Hepatocyte (in vitro differentiated cells): ENCODE data around the gene YIF1B. TPM values are rescaled to one million over a fixed set of nuclear protein-coding genes. Genes with fewer than 3 reads are reported as not detected.
"Not testable (repeated sequence)": the region's sequence is repeated elsewhere in the genome, so short reads cannot be mapped to it uniquely, and the experiment has no call there.

Experiments
- DNase-seq: peaks from one replicate; pipeline ENCODE4 v3.0.0-alpha.2; 2016; ENCODE audit warnings: low spot score
- H2AFZ ChIP-seq: fragments of 200-600 bp; sonication (generic); 2 replicates; pipeline ENCODE4 v1.6.0; 2016; ENCODE audit warnings: antibody characterized with exemption, mild to moderate bottlenecking
- H3K27ac ChIP-seq: fragments of 200-600 bp; sonication (generic); 2 replicates; pipeline ENCODE4 v1.5.1; 2016; ENCODE audit warnings: mild to moderate bottlenecking
- H3K27me3 ChIP-seq: fragments of 200-600 bp; sonication (generic); 2 replicates; pipeline ENCODE4 v1.6.1; 2016
- H3K36me3 ChIP-seq: fragments of 200-600 bp; sonication (generic); replicated peaks from 2 replicates; pipeline ENCODE4 v1.5.1; 2016; ENCODE audit warnings: low read depth; ENCODE audit not compliant: insufficient read depth
- H3K4me1 ChIP-seq: fragments of 200-600 bp; sonication (generic); 2 replicates; pipeline ENCODE4 v1.5.1; 2016; ENCODE audit warnings: mild to moderate bottlenecking, moderate library complexity; ENCODE audit not compliant: insufficient read depth
- H3K4me2 ChIP-seq: fragments of 200-600 bp; sonication (generic); 2 replicates; pipeline ENCODE4 v1.6.0; 2016
- H3K4me3 ChIP-seq: fragments of 200-600 bp; sonication (generic); 2 replicates; pipeline ENCODE4 v1.5.1; 2016; ENCODE audit warnings: mild to moderate bottlenecking
- H3K79me2 ChIP-seq: fragments of 200-600 bp; sonication (generic); 2 replicates; pipeline ENCODE4 v1.6.0; 2017; ENCODE audit warnings: mild to moderate bottlenecking
- H3K9me2 ChIP-seq: fragments of 200-600 bp; sonication (generic); replicated peaks from 2 replicates; pipeline ENCODE4 v1.6.0; 2017; ENCODE audit warnings: mild to moderate bottlenecking; ENCODE audit not compliant: insufficient read depth
- H3K9me3 ChIP-seq: fragments of 200-600 bp; sonication (generic); 2 replicates; pipeline ENCODE4 v1.5.1; 2016; ENCODE audit warnings: low read depth, mild to moderate bottlenecking
- H4K20me1 ChIP-seq: fragments of 200-600 bp; sonication (generic); 2 replicates; pipeline ENCODE4 v1.6.0; 2016; ENCODE audit warnings: mild to moderate bottlenecking; ENCODE audit not compliant: insufficient read depth, poor library complexity, severe bottlenecking
- EZH2 ChIP-seq: fragments of 200-600 bp; sonication (generic); IDR thresholded peaks from 2 replicates; pipeline ENCODE4 v1.6.1; 2016; ENCODE audit warnings: antibody characterized with exemption, mild to moderate bottlenecking, borderline replicate concordance
- EZH2phosphoT487 ChIP-seq: fragments of 200-600 bp; sonication (generic); IDR thresholded peaks from one replicate; pipeline ENCODE4 v1.6.1; 2018; ENCODE audit warnings: antibody characterized with exemption, mild to moderate bottlenecking, low read depth, moderate library complexity; ENCODE audit not compliant: unreplicated experiment, severe bottlenecking
- WGBS: methylation state at CpG from one replicate; pipeline ENCODE4 v1.1.6; 2016; ENCODE audit warnings: low lambda C conversion rate; ENCODE audit errors: missing lambda C conversion rate; 5-methylcytosine and 5-hydroxymethylcytosine counted together
- polyA plus RNA-seq: library from polyadenylated mRNA; unstranded; fragments of >200 nt; fragmentation: Nextera tagmentation; extraction: Ambion mirVana; gene quantifications from 2 replicates; pipeline ENCODE4 v1.2.1, GENCODE V29; 2016
- total RNA-seq: library from RNA; depleted of rRNA; stranded (reverse); fragments of >200 nt; gene quantifications from 2 replicates; pipeline ENCODE4 v1.2.3, GENCODE V29; 2014
- TF ChIP-seq, protein P1 (sequence below): fragments of 200-600 bp; sonication (generic); IDR thresholded peaks from 2 replicates; pipeline ENCODE4 v1.5.1; 2016; ENCODE audit warnings: antibody characterized with exemption, mild to moderate bottlenecking; ENCODE audit not compliant: poor library complexity

The YIF1B gene
- total and polyA plus RNA-seq, 2 experiments from 2014 or later: 50.0 to 105 TPM

DNA sequence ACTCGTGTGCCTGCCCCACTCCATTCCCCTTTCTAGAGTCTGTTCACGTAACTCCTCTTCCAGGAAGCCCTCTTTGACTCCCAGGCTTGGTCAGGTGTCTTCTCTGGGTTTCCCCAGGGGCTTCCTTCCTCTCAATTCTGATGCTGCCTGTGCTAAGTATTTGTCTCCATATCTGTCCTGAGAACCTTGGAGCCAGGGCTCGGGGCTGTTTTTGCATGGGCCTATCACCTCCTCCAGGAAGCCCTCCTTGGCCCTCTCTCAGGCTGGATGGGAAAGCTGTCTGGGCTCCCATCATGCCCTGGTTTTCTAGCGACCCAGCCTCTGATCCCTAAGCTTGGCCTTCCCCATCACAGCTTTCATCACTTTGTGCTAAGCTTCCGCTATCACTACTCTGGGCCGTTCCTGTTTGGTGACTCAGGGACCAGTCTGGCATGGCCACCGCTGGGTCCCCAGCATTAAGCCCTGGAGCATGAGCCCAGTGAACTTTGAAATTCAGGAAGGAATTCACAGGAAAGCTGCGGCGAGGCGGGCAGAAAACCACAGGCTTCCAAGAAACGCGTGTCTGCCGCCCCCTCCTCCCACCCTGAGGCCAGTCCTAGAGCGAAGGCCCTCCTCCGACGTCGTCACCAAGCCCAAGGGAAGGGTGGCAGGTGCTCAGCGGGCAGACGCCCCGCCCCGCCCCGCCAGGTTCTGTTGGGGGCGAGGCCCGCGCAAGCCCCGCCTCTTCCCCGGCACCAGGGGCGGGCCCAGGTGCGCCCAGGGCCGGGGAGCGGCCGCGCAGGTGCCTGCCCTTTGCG, 51.9 kb downstream of the YIF1B start:
- H3K4me2 ChIP-seq: peak overlapping the region; percentile 80
- TF ChIP-seq EZH2: no peak
- TF ChIP-seq EZH2phosphoT487: no peak
- TF ChIP-seq, protein P1, sequence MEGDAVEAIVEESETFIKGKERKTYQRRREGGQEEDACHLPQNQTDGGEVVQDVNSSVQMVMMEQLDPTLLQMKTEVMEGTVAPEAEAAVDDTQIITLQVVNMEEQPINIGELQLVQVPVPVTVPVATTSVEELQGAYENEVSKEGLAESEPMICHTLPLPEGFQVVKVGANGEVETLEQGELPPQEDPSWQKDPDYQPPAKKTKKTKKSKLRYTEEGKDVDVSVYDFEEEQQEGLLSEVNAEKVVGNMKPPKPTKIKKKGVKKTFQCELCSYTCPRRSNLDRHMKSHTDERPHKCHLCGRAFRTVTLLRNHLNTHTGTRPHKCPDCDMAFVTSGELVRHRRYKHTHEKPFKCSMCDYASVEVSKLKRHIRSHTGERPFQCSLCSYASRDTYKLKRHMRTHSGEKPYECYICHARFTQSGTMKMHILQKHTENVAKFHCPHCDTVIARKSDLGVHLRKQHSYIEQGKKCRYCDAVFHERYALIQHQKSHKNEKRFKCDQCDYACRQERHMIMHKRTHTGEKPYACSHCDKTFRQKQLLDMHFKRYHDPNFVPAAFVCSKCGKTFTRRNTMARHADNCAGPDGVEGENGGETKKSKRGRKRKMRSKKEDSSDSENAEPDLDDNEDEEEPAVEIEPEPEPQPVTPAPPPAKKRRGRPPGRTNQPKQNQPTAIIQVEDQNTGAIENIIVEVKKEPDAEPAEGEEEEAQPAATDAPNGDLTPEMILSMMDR: no peak
- peak overlapping the region; percentile 94 for H3K27ac ChIP-seq
- H2AFZ ChIP-seq: peak overlapping the region; percentile 12
- no peaks in the 10 kb centered on the region for H3K36me3 ChIP-seq
- no peak overlapping the region for H3K4me3 ChIP-seq
- peak; percentile 97 for DNase-seq
- peaks cover 9% of the 10 kb centered on the region for H3K4me1 ChIP-seq
- WGBS: 11% methylated on average over 31 of the region's 34 CpGs
- H3K27me3 ChIP-seq: no peaks in the 10 kb centered on the region
- H3K9me2 ChIP-seq: no peaks in the 10 kb centered on the region
- H3K9me3 ChIP-seq: no peaks in the 10 kb centered on the region
- H3K79me2 ChIP-seq: peaks cover 39% of the 10 kb centered on the region
- H4K20me1 ChIP-seq: peaks cover 21% of the 10 kb centered on the region

DNA sequence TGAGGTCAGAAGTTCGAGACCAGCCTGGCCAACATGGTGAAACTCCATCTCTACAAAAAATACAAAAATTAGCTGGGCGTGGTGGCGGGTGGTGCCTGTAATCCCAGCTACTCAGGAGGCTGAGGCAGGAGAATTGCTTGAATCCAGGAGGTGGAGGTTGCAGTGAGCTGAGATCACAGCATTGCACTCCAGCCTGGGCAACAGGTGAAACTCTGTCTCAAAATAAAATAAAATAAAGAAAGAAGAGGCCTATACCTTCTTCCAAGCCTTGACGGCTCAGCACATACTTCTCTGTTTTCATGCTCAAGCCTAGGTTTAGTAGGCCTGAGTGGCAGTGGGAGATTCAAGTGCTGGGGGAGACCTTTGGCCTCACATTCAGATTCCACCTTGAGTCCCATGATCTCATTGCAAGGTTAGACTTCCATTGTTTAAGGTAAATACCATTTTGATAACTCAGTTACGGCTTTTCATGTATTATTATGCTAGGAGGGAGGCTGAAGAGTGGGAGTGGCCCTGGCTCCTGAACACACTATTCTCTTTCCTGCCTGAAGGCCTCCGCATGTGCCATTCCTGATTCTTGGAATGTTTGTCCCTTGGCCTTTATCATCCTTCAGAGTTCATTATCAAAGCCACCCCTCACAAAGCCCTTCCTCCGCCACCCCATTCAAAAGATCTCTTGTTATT, 53.0 kb downstream of the YIF1B start:
- WGBS: 92% methylated on average over 7 of the region's 7 CpGs
- Histone ChIP-seq H3K4me2 (no peak overlapping the region), H3K79me2 (peaks cover 28% of the 10 kb centered on the region), H2AFZ (no peak overlapping the region), H3K4me3 (no peak overlapping the region), H4K20me1 (peaks cover 11% of the 10 kb centered on the region), H3K27ac (peak overlapping the region; percentile 94), H3K36me3 (no peaks in the 10 kb centered on the region), H3K4me1 (peaks cover 6% of the 10 kb centered on the region), H3K9me2 (no peaks in the 10 kb centered on the region), H3K27me3 (no peaks in the 10 kb centered on the region), H3K9me3 (no peaks in the 10 kb centered on the region)
- TF ChIP-seq, protein P1: no peak
- TF ChIP-seq EZH2 (no peak), EZH2phosphoT487 (no peak)
- DNase-seq: peak; percentile 13

DNA sequence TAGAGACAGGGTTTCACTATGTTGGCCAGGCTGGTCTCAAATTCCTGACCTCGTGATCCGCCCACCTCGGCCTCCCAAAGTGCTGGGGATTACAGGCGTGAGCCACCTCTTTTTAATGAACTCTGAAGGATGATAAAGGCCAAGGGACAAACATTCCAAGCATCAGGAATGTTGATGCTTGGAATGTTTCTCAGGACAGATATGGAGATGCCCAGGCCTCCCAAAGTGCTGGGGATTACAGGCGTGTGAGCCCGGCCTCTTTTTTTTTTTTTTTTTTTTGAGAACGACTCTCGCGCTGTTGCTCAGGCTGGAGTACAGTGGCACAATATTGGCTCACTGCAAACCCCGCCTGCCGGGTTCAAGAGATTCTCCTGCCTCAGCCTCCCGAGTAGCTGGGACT, 53.8 kb downstream of the YIF1B start:
- peaks cover 23% of the 10 kb centered on the region for H3K79me2 ChIP-seq
- H3K27ac ChIP-seq, H3K9me3 ChIP-seq, H4K20me1 ChIP-seq, H3K4me1 ChIP-seq, H3K4me2 ChIP-seq, H2AFZ ChIP-seq, DNase-seq, H3K36me3 ChIP-seq, H3K27me3 ChIP-seq, H3K9me2 ChIP-seq, H3K4me3 ChIP-seq: not testable (repeated sequence)
- WGBS: 84% methylated on average over 12 of the region's 12 CpGs

DNA sequence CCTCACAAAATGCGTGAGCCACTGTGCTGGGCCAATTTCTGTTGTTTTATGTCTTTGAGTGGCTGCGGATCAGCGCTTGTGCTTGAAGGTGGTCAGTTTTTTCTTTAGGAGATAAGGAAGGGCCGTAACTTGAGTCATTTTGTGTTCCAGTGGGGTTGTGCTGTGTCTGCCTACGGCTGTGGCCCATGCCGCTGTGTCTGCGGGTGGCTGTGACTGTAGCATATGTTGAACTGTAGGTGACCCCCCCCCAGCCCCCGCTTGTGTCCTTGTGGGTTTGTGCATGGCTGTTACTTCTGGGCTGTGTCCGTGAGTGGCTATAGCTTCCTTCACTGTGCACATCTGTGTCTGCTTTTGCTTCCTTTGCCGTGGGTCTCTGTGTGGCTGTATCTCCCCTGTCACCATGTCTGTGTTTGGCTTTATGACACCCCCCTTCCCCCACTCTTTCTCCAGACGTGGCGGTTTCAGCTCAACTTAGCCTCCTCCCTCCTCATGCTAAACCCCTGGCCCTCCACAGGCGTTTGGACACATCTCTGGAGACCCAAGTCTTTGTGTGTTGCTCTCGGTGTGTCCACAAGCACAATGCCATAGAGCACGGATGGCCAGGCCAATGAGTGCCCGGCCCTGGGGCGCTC, 60.2 kb downstream of the YIF1B start:
- Histone ChIP-seq H3K9me3 (no peaks in the 10 kb centered on the region), H3K36me3 (no peaks in the 10 kb centered on the region), H3K4me3 (peak overlapping the region; percentile 48), H3K9me2 (no peaks in the 10 kb centered on the region), H3K4me1 (peaks cover 52% of the 10 kb centered on the region), H2AFZ (peak overlapping the region; percentile 29), H3K27me3 (no peaks in the 10 kb centered on the region), H3K4me2 (peak overlapping the region; percentile 94), H3K79me2 (peaks cover 15% of the 10 kb centered on the region), H3K27ac (peak overlapping the region; percentile 97), H4K20me1 (no peaks in the 10 kb centered on the region)
- 31% methylated on average over 17 of the region's 17 CpGs for WGBS
- TF ChIP-seq EZH2: no peak
- TF ChIP-seq, protein P1: no peak
- TF ChIP-seq EZH2phosphoT487: no peak
- peak; percentile 56 for DNase-seq
